ENCODE measurements around the gene ANKRD13A.
A peak's percentile ranks its signal among the peaks of the same experiment; 100 is the strongest.

ANKRD13A gene

DNA sequence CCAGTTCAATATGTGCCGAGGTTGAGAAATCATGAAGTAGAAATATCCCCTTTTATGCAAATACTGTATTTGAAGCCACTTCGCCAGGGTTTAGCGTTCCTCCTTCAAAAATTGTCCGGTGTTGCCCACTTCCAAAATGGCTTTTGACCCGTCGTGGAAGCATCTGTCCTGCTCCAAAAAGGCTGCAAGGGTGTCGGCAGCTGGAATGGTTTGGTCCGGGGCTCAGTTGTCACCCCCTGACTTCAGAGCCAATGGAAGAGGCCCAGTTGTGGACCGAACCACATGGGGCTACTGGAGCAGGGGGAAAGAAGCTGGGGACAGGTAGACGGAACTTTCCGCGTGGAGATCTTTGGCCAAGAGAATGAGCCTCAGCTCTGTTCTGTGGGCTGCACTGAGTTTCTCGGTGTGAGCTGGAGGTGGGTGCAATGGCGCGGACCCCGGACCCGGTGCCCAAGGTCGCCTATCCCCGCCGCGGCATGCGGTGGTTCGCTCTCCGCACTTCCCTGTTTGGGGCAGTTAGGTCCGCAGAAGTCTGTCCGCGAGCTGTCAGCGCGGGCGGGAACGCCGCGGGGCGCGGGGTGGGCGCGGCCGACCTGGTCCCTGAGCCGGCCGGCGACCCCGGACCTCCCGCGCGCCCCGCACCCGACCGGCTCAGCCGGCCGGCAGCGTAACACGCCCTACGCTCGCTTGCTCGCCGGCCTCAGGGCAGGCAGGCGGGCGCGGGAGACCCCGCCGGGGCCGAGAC is at the start of gene ANKRD13A:
TSS of gene ANKRD13A (plus strand) at position 527 of the 745 bp plus-strand sequence. CDS start 259 bp downstream, outside the sequence.
- H3K27me3 Mint-ChIP-seq = no peaks in the 10 kb centered on the region
- peak within 1 kb of the TSS; percentile 99 for H3K4me3 Mint-ChIP-seq
- H3K9me3 Mint-ChIP-seq = no peaks in the 10 kb centered on the region
- DNase-seq = peak; percentile 91
- H3K4me1 Mint-ChIP-seq (ENCODE audit: low read depth) = peaks cover 69% of the 10 kb centered on the region
- peak within 1 kb of the TSS; percentile 98 for H3K27ac Mint-ChIP-seq
- H3K36me3 Mint-ChIP-seq (ENCODE audit: low read depth) = peaks cover 35% of the 10 kb centered on the region

DNA sequence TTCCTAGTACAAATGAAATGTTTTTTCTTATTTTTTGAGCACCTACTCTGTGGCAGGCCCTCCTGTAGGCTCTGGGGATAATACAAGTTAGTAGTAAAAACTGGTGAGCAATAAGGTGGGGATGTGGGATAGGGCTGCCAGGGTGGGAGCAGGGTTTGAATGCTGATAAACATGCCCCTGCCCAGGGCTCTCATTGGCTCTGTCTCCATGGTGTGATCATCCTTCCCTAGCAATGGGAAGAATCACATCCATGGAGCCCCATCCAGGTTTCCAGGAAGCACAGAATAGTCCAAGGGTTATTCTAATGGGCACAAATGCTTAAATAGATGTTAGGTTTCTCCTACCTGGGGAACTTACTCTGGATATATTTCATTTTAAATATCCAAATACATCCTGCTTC is 48.6 kb upstream of the ANKRD13A start:
- H3K36me3 Mint-ChIP-seq (ENCODE audit: low read depth) = peaks cover 90% of the 10 kb centered on the region
- DNase-seq = no peak
- no peak overlapping the region for H3K4me3 Mint-ChIP-seq
- H3K4me1 Mint-ChIP-seq (ENCODE audit: low read depth) = peaks cover 34% of the 10 kb centered on the region
- H3K9me3 Mint-ChIP-seq = no peaks in the 10 kb centered on the region
- H3K27ac Mint-ChIP-seq = peak overlapping the region; percentile 63
- no peaks in the 10 kb centered on the region for H3K27me3 Mint-ChIP-seq

DNA sequence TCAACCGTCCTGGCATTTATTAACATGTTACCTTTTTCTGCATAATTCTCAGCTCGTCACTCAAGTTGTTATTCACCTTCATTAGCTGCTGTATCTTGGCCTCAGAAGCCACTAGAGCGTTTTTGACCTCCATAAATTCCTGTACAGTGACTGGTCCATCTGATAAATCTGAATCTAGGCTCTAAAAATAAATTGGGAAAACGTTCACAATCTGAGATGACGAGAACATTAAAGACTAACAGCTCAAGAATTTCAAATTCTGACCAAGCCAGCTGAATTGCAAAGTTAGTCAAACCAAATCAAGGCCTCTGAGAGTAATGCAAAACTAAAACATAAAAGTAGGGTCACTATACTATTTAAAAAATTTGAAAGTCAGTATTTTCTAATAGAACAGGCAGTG is 48.1 kb upstream of the ANKRD13A start:
- Mint-ChIP-seq H3K27ac (peak overlapping the region; percentile 76), H3K4me3 (no peak overlapping the region), H3K9me3 (no peaks in the 10 kb centered on the region), H3K36me3 (ENCODE audit: low read depth) (peaks cover 92% of the 10 kb centered on the region), H3K4me1 (ENCODE audit: low read depth) (peaks cover 34% of the 10 kb centered on the region), H3K27me3 (no peaks in the 10 kb centered on the region)
- DNase-seq = no peak

DNA sequence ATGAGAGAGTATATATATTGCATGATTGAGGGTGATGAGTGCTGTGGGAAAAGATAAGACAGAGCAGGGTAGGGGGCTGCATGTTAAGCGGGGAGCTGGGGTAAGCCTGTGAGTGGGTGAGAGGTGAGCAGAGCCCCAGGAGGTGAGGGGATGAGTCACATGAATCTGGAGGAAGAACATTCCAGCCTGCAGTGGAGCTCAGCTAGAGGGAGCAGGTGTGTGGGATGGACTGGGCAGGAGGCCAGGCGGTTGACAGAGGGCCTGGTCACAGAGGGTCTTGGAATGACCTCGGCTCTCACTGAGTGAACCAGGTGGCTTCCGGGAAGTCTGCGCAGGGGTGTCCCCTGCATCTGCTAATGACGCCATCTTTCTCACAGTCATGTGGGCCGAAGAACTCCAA is 47.5 kb upstream of the ANKRD13A start:
- Mint-ChIP-seq H3K4me3 (no peak overlapping the region), H3K27me3 (no peaks in the 10 kb centered on the region), H3K27ac (peak overlapping the region; percentile 76), H3K9me3 (no peaks in the 10 kb centered on the region), H3K36me3 (ENCODE audit: low read depth) (peaks cover 90% of the 10 kb centered on the region), H3K4me1 (ENCODE audit: low read depth) (peaks cover 30% of the 10 kb centered on the region)
- no peak for DNase-seq

DNA sequence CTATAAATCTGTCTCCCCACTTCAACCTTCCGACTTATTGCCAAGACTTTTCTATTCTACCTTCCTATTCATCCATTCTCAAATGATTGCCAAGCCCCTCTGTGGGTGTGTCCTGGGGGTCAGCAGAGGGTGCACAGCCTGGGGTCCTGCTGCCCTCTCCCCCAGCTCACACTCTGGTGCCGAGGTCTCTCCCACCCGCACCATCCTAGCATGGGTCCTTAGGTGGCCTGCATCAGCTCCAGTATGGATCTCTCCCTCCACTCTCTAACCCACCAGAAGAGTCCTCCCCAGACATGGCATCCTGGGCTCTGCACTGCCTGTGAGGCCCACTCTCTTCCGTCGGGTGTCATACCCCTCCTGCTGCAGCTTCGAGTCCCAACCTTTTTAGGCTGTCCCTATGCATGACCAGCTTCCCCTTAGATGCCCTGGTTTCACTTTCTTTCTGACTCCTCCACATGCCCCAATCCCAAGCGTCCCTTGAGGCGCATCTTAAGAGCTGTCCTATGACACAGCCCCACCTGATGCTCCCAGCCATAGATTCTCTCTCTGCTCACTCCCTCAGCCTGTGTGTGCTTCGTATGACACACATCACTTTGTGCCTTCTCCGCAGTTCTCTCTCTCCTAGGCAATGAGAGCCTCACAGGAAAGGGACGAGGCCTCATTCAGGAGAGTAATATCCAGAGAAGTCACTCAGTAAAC is 46.9 kb upstream of the ANKRD13A start:
- Mint-ChIP-seq H3K4me1 (ENCODE audit: low read depth) (peaks cover 24% of the 10 kb centered on the region), H3K4me3 (no peak overlapping the region), H3K36me3 (ENCODE audit: low read depth) (peaks cover 90% of the 10 kb centered on the region)

DNA sequence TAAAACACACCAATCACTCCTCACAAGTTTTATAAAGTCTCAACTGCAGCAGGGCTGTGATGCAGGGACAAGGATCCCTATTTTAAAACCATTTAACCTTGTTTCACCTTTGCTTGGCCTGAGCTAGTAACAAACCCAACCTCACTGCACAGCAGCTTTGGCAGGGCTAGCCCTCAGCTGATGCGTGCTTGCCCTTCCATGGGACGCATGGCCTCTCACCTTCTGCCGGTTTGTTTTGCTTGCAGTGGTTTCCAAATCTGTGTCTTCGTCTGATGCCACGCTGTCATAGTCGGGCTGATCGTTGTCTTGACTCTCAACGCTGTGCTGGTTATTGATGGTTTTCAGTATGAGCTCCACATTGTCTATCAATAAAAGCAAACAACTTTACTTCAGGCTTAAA is 46.4 kb upstream of the ANKRD13A start:
- no peaks in the 10 kb centered on the region for H3K9me3 Mint-ChIP-seq
- H3K4me3 Mint-ChIP-seq = no peak overlapping the region
- H3K36me3 Mint-ChIP-seq (ENCODE audit: low read depth) = peaks cover 86% of the 10 kb centered on the region
- H3K27ac Mint-ChIP-seq = peak overlapping the region; percentile 76
- peaks cover 19% of the 10 kb centered on the region for H3K4me1 Mint-ChIP-seq (ENCODE audit: low read depth)
- no peaks in the 10 kb centered on the region for H3K27me3 Mint-ChIP-seq
- no peak for DNase-seq

More for the DNA sequence above, 46.9 kb upstream of the ANKRD13A start:
- Mint-ChIP-seq H3K27me3 (no peaks in the 10 kb centered on the region), H3K27ac (peak overlapping the region; percentile 76), H3K9me3 (no peaks in the 10 kb centered on the region)
- no peak for DNase-seq

DNA sequence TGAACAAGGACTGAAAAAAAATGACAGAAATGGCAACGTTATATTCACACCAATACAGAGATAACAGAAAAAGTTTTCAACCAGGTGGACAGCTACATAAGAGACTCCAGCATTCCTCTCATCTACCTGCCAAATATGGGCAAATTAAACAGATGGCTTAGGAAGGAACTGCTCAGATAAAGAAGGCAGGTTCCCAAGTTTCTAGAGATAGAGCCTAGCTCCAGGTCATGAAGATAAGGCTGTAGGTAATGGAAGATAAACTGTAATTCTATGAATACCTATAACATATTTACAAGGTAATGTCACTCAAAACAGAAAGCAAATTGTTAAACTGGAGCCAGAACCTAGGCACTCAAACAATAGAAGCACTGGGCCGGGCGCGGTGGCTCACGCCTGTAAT is 45.6 kb upstream of the ANKRD13A start:
- H3K4me1 Mint-ChIP-seq (ENCODE audit: low read depth) = peaks cover 12% of the 10 kb centered on the region
- H3K27me3 Mint-ChIP-seq = no peaks in the 10 kb centered on the region
- no peak for DNase-seq
- H3K9me3 Mint-ChIP-seq = no peaks in the 10 kb centered on the region
- no peak overlapping the region for H3K4me3 Mint-ChIP-seq
- H3K36me3 Mint-ChIP-seq (ENCODE audit: low read depth) = peaks cover 86% of the 10 kb centered on the region
- peak overlapping the region; percentile 76 for H3K27ac Mint-ChIP-seq

DNA sequence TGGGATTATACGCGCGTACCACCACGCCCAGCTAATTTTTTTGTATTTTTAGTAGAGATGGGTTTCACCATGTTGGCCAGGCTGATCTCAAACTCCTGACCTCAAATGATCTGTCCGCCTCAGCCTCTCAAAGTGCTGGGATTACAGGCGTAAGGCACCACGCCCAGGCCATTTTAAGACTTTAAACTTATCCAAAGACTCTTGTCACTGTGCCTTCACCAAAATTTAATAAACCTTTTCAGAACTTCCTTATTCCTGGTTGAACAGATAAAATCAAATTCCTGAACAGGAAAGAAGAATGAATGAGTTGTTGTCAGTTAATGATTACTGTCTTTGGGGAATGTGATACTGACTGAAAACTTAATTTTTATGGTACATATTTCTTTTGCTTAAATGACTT is 40.9 kb upstream of the ANKRD13A start:
- no peak for DNase-seq
- peak overlapping the region; percentile 22 for H3K27ac Mint-ChIP-seq
- no peaks in the 10 kb centered on the region for H3K9me3 Mint-ChIP-seq
- no peak overlapping the region for H3K4me3 Mint-ChIP-seq
- H3K4me1 Mint-ChIP-seq (ENCODE audit: low read depth) = peaks cover 2% of the 10 kb centered on the region
- H3K36me3 Mint-ChIP-seq (ENCODE audit: low read depth) = peaks cover 81% of the 10 kb centered on the region
- no peaks in the 10 kb centered on the region for H3K27me3 Mint-ChIP-seq

DNA sequence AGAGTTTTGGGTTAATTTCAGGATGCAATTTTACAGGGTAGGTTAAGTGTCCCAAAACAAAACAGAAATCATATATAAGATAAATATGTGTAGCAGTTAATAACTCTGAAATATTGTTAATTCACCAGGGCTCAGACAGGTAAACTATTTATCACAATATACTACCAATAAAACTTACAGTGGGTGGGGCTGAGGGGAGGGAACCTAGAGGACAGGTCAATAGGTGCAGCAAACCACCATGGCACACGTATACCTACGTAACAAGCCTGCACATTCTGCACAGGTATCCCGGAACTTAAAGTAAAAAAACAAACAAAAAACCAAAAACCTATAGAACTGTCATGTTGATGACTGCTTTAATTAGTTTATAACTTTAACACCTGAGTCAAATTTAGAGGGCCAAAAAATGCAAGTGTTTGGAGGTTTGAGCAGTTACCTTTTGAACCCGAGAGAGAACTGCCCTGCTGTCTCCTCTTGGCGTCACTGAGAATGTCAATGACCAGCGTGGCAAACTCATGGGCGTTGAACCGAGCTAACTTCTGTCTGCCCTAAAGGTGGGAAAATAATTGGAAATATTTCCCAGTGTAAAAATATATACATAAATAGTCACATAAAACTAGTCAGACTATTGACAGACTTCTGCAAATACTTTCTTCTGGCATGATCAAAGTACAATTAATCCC is 39.7 kb upstream of the ANKRD13A start:
- no peak for DNase-seq
- no peaks in the 10 kb centered on the region for H3K27me3 Mint-ChIP-seq
- no peak overlapping the region for H3K27ac Mint-ChIP-seq
- H3K4me1 Mint-ChIP-seq (ENCODE audit: low read depth) = peaks cover 2% of the 10 kb centered on the region
- peaks cover 82% of the 10 kb centered on the region for H3K36me3 Mint-ChIP-seq (ENCODE audit: low read depth)
- H3K9me3 Mint-ChIP-seq = no peaks in the 10 kb centered on the region
- no peak overlapping the region for H3K4me3 Mint-ChIP-seq

DNA sequence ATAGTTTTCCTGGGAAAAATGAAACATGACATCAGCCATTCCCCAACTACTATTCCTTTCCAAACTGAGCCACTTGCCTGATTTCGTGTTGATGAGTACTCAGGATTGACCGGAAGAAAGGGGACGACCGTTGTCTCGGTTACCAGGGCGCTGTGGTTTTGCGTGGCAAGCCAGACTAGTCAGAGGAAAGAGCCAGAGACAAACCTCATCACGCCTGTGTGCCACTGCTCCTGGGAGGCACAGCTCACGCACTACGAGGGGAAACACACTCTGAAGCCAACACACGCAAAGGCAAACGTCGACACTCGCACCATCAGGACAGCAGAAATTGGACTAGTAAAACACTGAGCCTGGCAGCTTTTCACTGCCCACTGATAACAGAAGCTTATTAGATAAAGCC is 38.0 kb upstream of the ANKRD13A start:
- H3K36me3 Mint-ChIP-seq (ENCODE audit: low read depth) = peaks cover 85% of the 10 kb centered on the region
- H3K27ac Mint-ChIP-seq = peak overlapping the region; percentile 77
- DNase-seq = no peak

DNA sequence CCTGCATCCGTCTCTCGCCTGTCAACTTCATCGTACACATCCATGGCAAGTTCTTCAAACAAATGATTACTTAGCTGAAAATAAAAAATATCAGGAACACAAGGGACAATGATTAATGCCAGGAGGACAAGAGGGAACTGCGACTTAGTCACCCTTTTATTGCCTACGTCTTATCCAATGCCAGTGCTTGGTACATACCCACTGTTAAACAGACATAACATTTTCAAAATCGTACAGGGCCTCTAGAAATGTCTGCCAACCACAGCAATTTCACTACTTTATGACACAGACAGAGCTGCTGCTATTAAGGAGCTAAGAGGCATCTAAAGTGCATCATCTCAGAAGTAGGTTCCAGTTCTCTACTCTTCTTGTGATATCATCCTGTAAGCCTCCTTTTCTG is 37.6 kb upstream of the ANKRD13A start:
- Mint-ChIP-seq H3K4me1 (ENCODE audit: low read depth) (peaks cover 4% of the 10 kb centered on the region), H3K4me3 (no peak overlapping the region), H3K27ac (peak overlapping the region; percentile 77), H3K9me3 (no peaks in the 10 kb centered on the region), H3K36me3 (ENCODE audit: low read depth) (peaks cover 85% of the 10 kb centered on the region), H3K27me3 (no peaks in the 10 kb centered on the region)
- DNase-seq = no peak

More for the DNA sequence above, 38.0 kb upstream of the ANKRD13A start:
- Mint-ChIP-seq H3K27me3 (no peaks in the 10 kb centered on the region), H3K4me3 (no peak overlapping the region), H3K4me1 (ENCODE audit: low read depth) (peaks cover 2% of the 10 kb centered on the region), H3K9me3 (no peaks in the 10 kb centered on the region)

DNA sequence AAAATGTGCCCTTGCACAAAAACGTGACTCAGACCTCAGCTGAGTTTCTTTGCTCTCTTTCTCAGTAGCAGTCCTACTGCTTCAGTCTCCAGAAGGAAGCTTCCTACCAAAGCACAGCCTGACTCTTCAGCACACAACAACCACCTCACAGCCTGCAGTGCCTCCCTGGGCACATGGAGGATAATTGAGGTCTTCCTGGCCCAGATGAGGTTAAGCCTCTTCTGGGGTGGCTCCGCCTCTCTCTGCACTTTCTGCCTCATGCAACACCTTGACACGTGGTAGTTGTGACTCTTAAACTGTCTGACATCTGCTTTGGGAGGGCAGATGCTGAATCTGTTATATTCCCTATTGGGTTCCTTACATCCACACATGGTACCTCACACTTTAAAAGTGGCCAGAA is 36.8 kb upstream of the ANKRD13A start:
- Mint-ChIP-seq H3K36me3 (ENCODE audit: low read depth) (peaks cover 84% of the 10 kb centered on the region), H3K4me3 (no peak overlapping the region), H3K9me3 (no peaks in the 10 kb centered on the region), H3K4me1 (ENCODE audit: low read depth) (peaks cover 8% of the 10 kb centered on the region), H3K27ac (peak overlapping the region; percentile 57), H3K27me3 (no peaks in the 10 kb centered on the region)
- DNase-seq = no peak

DNA sequence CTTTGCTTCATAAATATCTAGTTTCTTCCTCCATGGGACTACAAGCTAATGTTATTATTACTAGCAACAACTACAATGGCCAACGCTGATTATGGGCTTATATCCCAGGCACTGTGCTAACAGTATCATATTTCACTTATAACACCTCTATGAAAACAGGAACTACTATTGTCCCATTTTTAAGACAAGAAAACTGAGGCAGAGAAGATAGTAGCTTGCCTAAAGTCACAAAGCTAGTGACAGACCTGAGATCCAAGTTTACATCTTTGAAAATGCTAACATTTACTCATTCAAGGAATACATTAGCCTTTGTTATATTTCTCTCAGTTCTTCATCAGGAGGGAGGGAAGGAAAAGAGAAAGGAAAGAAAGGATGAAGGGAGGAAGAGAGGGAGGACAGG is 35.9 kb upstream of the ANKRD13A start:
- Mint-ChIP-seq H3K27ac (peak overlapping the region; percentile 47), H3K4me1 (ENCODE audit: low read depth) (peaks cover 17% of the 10 kb centered on the region), H3K4me3 (no peak overlapping the region), H3K36me3 (ENCODE audit: low read depth) (peaks cover 85% of the 10 kb centered on the region), H3K27me3 (no peaks in the 10 kb centered on the region), H3K9me3 (no peaks in the 10 kb centered on the region)
- no peak for DNase-seq

DNA sequence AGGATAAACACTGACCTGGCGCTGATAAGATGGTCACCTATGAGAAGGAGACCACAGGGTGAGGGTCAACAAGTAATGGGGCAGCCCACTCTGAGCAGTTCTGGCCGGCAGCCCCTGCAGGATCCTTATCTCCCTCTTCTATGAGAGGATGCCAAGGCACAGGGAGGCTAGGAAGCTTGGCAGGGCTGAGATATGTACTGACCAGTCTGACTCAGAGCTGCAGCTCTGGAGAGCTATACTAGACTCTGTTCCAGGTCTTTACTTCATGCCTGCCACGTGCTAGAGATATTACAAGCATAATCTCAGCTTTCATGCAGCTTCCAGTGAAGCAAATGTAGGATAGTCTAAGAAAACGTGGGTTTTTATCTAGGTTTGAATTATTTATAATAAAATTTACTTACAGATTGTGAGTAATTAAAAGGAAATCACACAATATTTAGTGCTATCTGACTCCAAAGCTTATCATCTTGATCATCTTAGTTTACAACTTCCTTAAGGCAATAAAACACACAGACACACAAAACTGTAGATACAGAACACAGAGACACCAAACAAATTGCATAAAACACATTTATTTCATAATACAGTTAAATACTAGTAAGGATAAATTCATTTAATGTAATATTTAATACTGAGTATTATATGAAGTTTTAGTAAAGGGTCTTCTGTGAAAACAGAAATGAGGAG is 35.3 kb upstream of the ANKRD13A start:
- Mint-ChIP-seq H3K36me3 (ENCODE audit: low read depth) (peaks cover 82% of the 10 kb centered on the region), H3K4me1 (ENCODE audit: low read depth) (peaks cover 17% of the 10 kb centered on the region), H3K4me3 (no peak overlapping the region), H3K27ac (peak overlapping the region; percentile 67), H3K27me3 (no peaks in the 10 kb centered on the region), H3K9me3 (no peaks in the 10 kb centered on the region)
- no peak for DNase-seq
